ENCODE measurements around the gene PRR16.

PRR16 gene

GRCh38 chr5:120517607-120518252, 53.6 kb downstream of the PRR16 start:
- DNase-seq (ENCODE audit: low spot score), result no peak
- H3K27ac ChIP-seq (ENCODE audit: poor library complexity, severe bottlenecking), result no peak overlapping the region

GRCh38 chr5:120518581-120518980, 54.5 kb downstream of the PRR16 start:
- TF ChIP-seq CTCF (IDR thresholded peaks at IDR 0.05; ENCODE audit: poor library complexity, severe bottlenecking), result no peak
- Histone ChIP-seq H3K27me3 (ENCODE audit: insufficient read depth, poor library complexity, severe bottlenecking) (no peaks in the 10 kb centered on the region), H3K9me3 (ENCODE audit: severe bottlenecking) (peaks cover 2% of the 10 kb centered on the region), H3K4me1 (ENCODE audit: insufficient read depth, poor library complexity, severe bottlenecking) (no peaks in the 10 kb centered on the region), H3K36me3 (ENCODE audit: low read depth) (no peaks in the 10 kb centered on the region), H3K27ac (ENCODE audit: poor library complexity, severe bottlenecking) (no peak overlapping the region), H3K4me3 (ENCODE audit: severe bottlenecking) (no peak overlapping the region)
- DNase-seq (ENCODE audit: low spot score) (no peak), ATAC-seq (ENCODE audit: low read depth) (no peak)

More at GRCh38 chr5:120517607-120518252, 53.6 kb downstream of the PRR16 start:
- ATAC-seq (ENCODE audit: low read depth), result no peak
- Histone ChIP-seq H3K4me3 (ENCODE audit: severe bottlenecking) (no peak overlapping the region), H3K9me3 (ENCODE audit: severe bottlenecking) (peaks cover 2% of the 10 kb centered on the region), H3K4me1 (ENCODE audit: insufficient read depth, poor library complexity, severe bottlenecking) (no peaks in the 10 kb centered on the region), H3K27me3 (ENCODE audit: insufficient read depth, poor library complexity, severe bottlenecking) (no peaks in the 10 kb centered on the region), H3K36me3 (ENCODE audit: low read depth) (no peaks in the 10 kb centered on the region)
- no peak for TF ChIP-seq CTCF (IDR thresholded peaks at IDR 0.05; ENCODE audit: poor library complexity, severe bottlenecking)

GRCh38 chr5:120527251-120527650, 63.2 kb downstream of the PRR16 start:
- H3K4me1 ChIP-seq (ENCODE audit: insufficient read depth, poor library complexity, severe bottlenecking), result no peaks in the 10 kb centered on the region
- no peak for ATAC-seq (ENCODE audit: low read depth)
- H3K27me3 ChIP-seq (ENCODE audit: insufficient read depth, poor library complexity, severe bottlenecking), result no peaks in the 10 kb centered on the region
- no peak for DNase-seq (ENCODE audit: low spot score)
- H3K27ac ChIP-seq (ENCODE audit: poor library complexity, severe bottlenecking), result no peak overlapping the region
- H3K9me3 ChIP-seq (ENCODE audit: severe bottlenecking), result no peaks in the 10 kb centered on the region
- no peaks in the 10 kb centered on the region for H3K36me3 ChIP-seq (ENCODE audit: low read depth)
- no peak overlapping the region for H3K4me3 ChIP-seq (ENCODE audit: severe bottlenecking)
- TF ChIP-seq CTCF (IDR thresholded peaks at IDR 0.05; ENCODE audit: poor library complexity, severe bottlenecking), result no peak

GRCh38 chr5:120528609-120529008, 64.5 kb downstream of the PRR16 start:
- Histone ChIP-seq H3K27me3 (ENCODE audit: insufficient read depth, poor library complexity, severe bottlenecking) (no peaks in the 10 kb centered on the region), H3K36me3 (ENCODE audit: low read depth) (no peaks in the 10 kb centered on the region), H3K4me1 (ENCODE audit: insufficient read depth, poor library complexity, severe bottlenecking) (no peaks in the 10 kb centered on the region), H3K27ac (ENCODE audit: poor library complexity, severe bottlenecking) (no peak overlapping the region), H3K4me3 (ENCODE audit: severe bottlenecking) (no peak overlapping the region), H3K9me3 (ENCODE audit: severe bottlenecking) (no peaks in the 10 kb centered on the region)
- ATAC-seq (ENCODE audit: low read depth) (no peak), DNase-seq (ENCODE audit: low spot score) (no peak)
- no peak for TF ChIP-seq CTCF (IDR thresholded peaks at IDR 0.05; ENCODE audit: poor library complexity, severe bottlenecking)

GRCh38 chr5:120529386-120529785, 65.3 kb downstream of the PRR16 start:
- H3K4me3 ChIP-seq (ENCODE audit: severe bottlenecking), result no peak overlapping the region
- DNase-seq (ENCODE audit: low spot score), result no peak
- H3K27me3 ChIP-seq (ENCODE audit: insufficient read depth, poor library complexity, severe bottlenecking), result no peaks in the 10 kb centered on the region
- no peak overlapping the region for H3K27ac ChIP-seq (ENCODE audit: poor library complexity, severe bottlenecking)
- ATAC-seq (ENCODE audit: low read depth), result no peak
- no peak for TF ChIP-seq CTCF (IDR thresholded peaks at IDR 0.05; ENCODE audit: poor library complexity, severe bottlenecking)
- no peaks in the 10 kb centered on the region for H3K36me3 ChIP-seq (ENCODE audit: low read depth)
- no peaks in the 10 kb centered on the region for H3K9me3 ChIP-seq (ENCODE audit: severe bottlenecking)
- no peaks in the 10 kb centered on the region for H3K4me1 ChIP-seq (ENCODE audit: insufficient read depth, poor library complexity, severe bottlenecking)

All from RWPE2 (cell line).